K562 (cell line): ENCODE measurements around the gene FSTL4. TPM values are rescaled to one million over a fixed set of nuclear protein-coding genes. Genes with fewer than 3 reads are reported as not detected.

Source experiments
- ATAC-seq: fragments of 200-7000 bp; cut with Tn5 transposase; 3 replicates; pipeline ENCODE4 v1.9.1; 2020; ENCODE audit warnings: moderate library complexity
- BruUV-seq: library from RNA; stranded (reverse); fragments of 400-500 nt; replicated peaks from 2 replicates; lab custom pipeline; 2021; lab: Mats Ljungman, UMichigan
- CTCF ChIA-PET: fragments of 300-600 bp; formaldehyde crosslinking; extraction: SDS; loops from one replicate; lab custom pipeline; 2021; ENCODE audit warnings: low intra/inter-chr PET ratio; lab: Yijun Ruan, JAX
- POLR2A ChIA-PET: fragments of 300-600, 350-650 bp; sonication (Branson Sonifier 250); formaldehyde crosslinking; extraction: SDS; loops from one replicate; lab custom pipeline; 2021; ENCODE audit warnings: antibody characterized with exemption, inconsistent platforms; lab: Yijun Ruan, JAX
- DNase-seq, 4 experiments: peaks; one replicate each; pipeline versions ENCODE4 v3.0.0 to v3.0.0-alpha.2; 2011 to 2018; ENCODE audit warnings: low spot score in 3 of 4, mixed read lengths in 3 of 4; ENCODE audit errors: extremely low read depth in 1 of 4
- FAIRE-seq: peaks from 2 replicates; lab custom pipeline; 2011; peaks lifted over from hg19 to GRCh38; lab: Jason Lieb, UNC
- H2AFZ ChIP-seq: 2 replicates; pipeline ENCODE4 v1.6.0; 2011; ENCODE audit warnings: low read depth, low read length, control low read depth, inconsistent platforms
- H3K27ac ChIP-seq: fragments of 200-600 bp; 3 replicates; pipeline ENCODE4 v1.8.0; 2011; ENCODE audit warnings: low read depth, mild to moderate bottlenecking, control low read depth, inconsistent platforms, low read length, moderate library complexity, mixed read lengths; ENCODE audit errors: extremely low read depth
- H3K27me3 ChIP-seq, 2 experiments: fragments of 300-600 bp in 1 of 2; 2 replicates in 1 of 2; 3 replicates in 1 of 2; pipeline versions ENCODE4 v1.6.0 to v1.8.0; 2011; ENCODE audit warnings: inconsistent platforms in 2 of 2, low read length in 2 of 2, mild to moderate bottlenecking in 1 of 2, mixed read lengths in 1 of 2, moderate library complexity in 1 of 2; ENCODE audit not compliant: control insufficient read depth in 2 of 2, insufficient read depth in 2 of 2
- H3K36me3 ChIP-seq: fragments of 300-600 bp; 3 replicates; pipeline ENCODE4 v1.8.0; 2011; ENCODE audit warnings: mild to moderate bottlenecking, low read length, inconsistent platforms; ENCODE audit not compliant: control insufficient read depth, insufficient read depth
- H3K4me1 ChIP-seq, 2 experiments: fragments of 200-600 bp in 1 of 2; replicated peaks in 1 of 2; 2 replicates in 1 of 2; 3 replicates in 1 of 2; pipeline versions ENCODE4 v1.5.1 to v1.8.0; 2011; ENCODE audit warnings: inconsistent platforms in 2 of 2, low read length in 2 of 2, mild to moderate bottlenecking in 1 of 2, mixed read lengths in 1 of 2, moderate library complexity in 1 of 2; ENCODE audit not compliant: control insufficient read depth in 2 of 2, insufficient read depth in 2 of 2
- H3K4me2 ChIP-seq: 2 replicates; pipeline ENCODE4 v1.6.1; 2011; ENCODE audit warnings: low read length, control low read depth, inconsistent platforms, mixed read lengths; ENCODE audit not compliant: insufficient read depth
- H3K4me3 ChIP-seq: fragments of 200-600 bp; sonication (generic), shearing (Covaris generic); 2 replicates; pipeline ENCODE4 v1.5.1; 2016; ENCODE audit warnings: control low read depth, inconsistent platforms
- H3K79me2 ChIP-seq: fragments of 200-600 bp; 3 replicates; pipeline ENCODE4 v1.8.0; 2011; ENCODE audit warnings: low read length, inconsistent platforms; ENCODE audit not compliant: control insufficient read depth, insufficient read depth
- H3K9ac ChIP-seq, 2 experiments: 2 replicates each; pipeline versions ENCODE4 v1.6.0 to v1.6.1; 2011; ENCODE audit warnings: low read depth in 2 of 2, low read length in 2 of 2, control low read depth in 1 of 2, inconsistent platforms in 1 of 2, mild to moderate bottlenecking in 1 of 2, mixed read lengths in 1 of 2; ENCODE audit not compliant: insufficient read depth in 1 of 2
- H3K9me1 ChIP-seq: one replicate; pipeline ENCODE4 v1.6.0; 2011; ENCODE audit warnings: inconsistent platforms, mild to moderate bottlenecking, low read length, moderate library complexity; ENCODE audit not compliant: control insufficient read depth, insufficient read depth
- H3K9me3 ChIP-seq: replicated peaks from 2 replicates; pipeline ENCODE4 v1.5.1; 2011; ENCODE audit warnings: low read depth, low read length, inconsistent platforms; ENCODE audit not compliant: control insufficient read depth, insufficient read depth
- H4K20me1 ChIP-seq: replicated peaks from 2 replicates; pipeline ENCODE4 v1.6.1; 2011; ENCODE audit warnings: low read length, inconsistent platforms, mixed read lengths; ENCODE audit not compliant: control insufficient read depth, insufficient read depth
- NFIC ChIP-seq: fragments of 450-650 bp; IDR thresholded peaks from 2 replicates; pipeline ENCODE4 v1.6.1; 2017; ENCODE audit warnings: mild to moderate bottlenecking, inconsistent platforms
- SMAD3 ChIP-seq: fragments of 450-650 bp; formaldehyde crosslinking; conservative IDR thresholded peaks from 2 replicates; pipeline ENCODE4 v1.4.0; 2020; ENCODE audit warnings: mild to moderate bottlenecking
- SNRNP70 ChIP-seq: fragments of 200-400 bp; formaldehyde crosslinking; optimal IDR thresholded peaks from 2 replicates; pipeline ENCODE3; 2017; ENCODE audit warnings: low read depth, low read length
- ZNF277 ChIP-seq: fragments of 250-450 bp; sonication (Bioruptor Pico); IDR thresholded peaks from 2 replicates; pipeline ENCODE4 v1.8.0; 2022; ENCODE audit warnings: inconsistent platforms, mild to moderate bottlenecking, moderate library complexity, borderline replicate concordance
- WGBS: fragments of 100-300 bp; shearing (Covaris generic); methylation state at CpG from one replicate; pipeline ENCODE4 v1.1.6; 2016; ENCODE audit warnings: low coverage, mixed read lengths; ENCODE audit not compliant: insufficient coverage; ENCODE audit errors: missing lambda C conversion rate; 5-methylcytosine and 5-hydroxymethylcytosine counted together
- in situ Hi-C: fragments of 300-500 bp; cut with MboI; formaldehyde crosslinking; loops from 4 replicates; pipeline ENCODE4 v1.15.0; 2018; ENCODE audit warnings: inconsistent platforms, mixed read lengths
- intact Hi-C: fragments of 100-400 bp; cut with micrococcal nuclease; formaldehyde crosslinking; loops from 2 replicates; pipeline ENCODE4 v1.14.2; 2022
- polyA plus RNA-seq, 8 experiments: library from polyadenylated mRNA; depleted of rRNA in 4 of 8; stranded (reverse) in 5 of 8; unstranded in 3 of 8; fragments of >200 nt; fragmentation: Nextera tagmentation in 2 of 8; fragmentation: Illumina TruSeq in 1 of 8; extraction: Ambion mirVana in 2 of 8; extraction: Trizol in 1 of 8; gene quantifications; 2 replicates each; pipeline versions ENCODE4 v1.2.1 to v1.2.3, GENCODE V29; 2011 to 2014; ENCODE audit warnings: inconsistent platforms in 1 of 8, missing spikeins in 1 of 8
- total RNA-seq, 7 experiments: library from RNA; depleted of rRNA in 6 of 7; stranded (reverse); fragments of >200 nt in 6 of 7; fragmentation: Illumina TruSeq in 2 of 7; extraction: Trizol in 2 of 7; gene quantifications; 2 replicates each; pipeline versions ENCODE4 v1.2.1 to v1.2.3, GENCODE V29; 2011 to 2021; ENCODE audit warnings: low replicate concordance in 1 of 7

The FSTL4 gene
- total and polyA plus RNA-seq, 9 of the 15 experiments (the other 6 are each of a cell fraction or from before 2014, with no cell fraction given), result 0.08 to 0.18 (median 0.10) TPM; not detected in 5

GRCh38 chr5:133155326-133155969 lies 456.9 kb downstream of the FSTL4 start:
- DNase-seq, result no peak
- POLR2A ChIA-PET, result no interaction called here
- peaks cover 29 to 32% of the 10 kb centered on the region in 2 experiments for H3K27me3 ChIP-seq
- 0% methylated on average over 4 of the region's 4 CpGs for WGBS
- BruUV-seq, result no TSS peak
- no peak overlapping the region for H3K4me3 ChIP-seq
- no peak overlapping the region for H3K4me2 ChIP-seq
- H3K9me3 ChIP-seq, result no peaks in the 10 kb centered on the region
- no peaks in the 10 kb centered on the region for H3K79me2 ChIP-seq
- in situ Hi-C loops, result no loop called here
- no peak for FAIRE-seq
- no peaks in the 10 kb centered on the region for H3K36me3 ChIP-seq
- no peak overlapping the region for H3K27ac ChIP-seq
- H4K20me1 ChIP-seq, result no peaks in the 10 kb centered on the region
- no peaks in the 10 kb centered on the region for H3K9me1 ChIP-seq
- TF ChIP-seq SMAD3 (no peak), SNRNP70 (no peak), NFIC (peak; percentile 41), ZNF277 (no peak)
- TF ChIP-seq, all 486 proteins: peak for 1
- Histone ChIP-seq H2AFZ (no peak overlapping the region), H3K4me1 (no peaks in the 10 kb centered on the region), H3K9ac (no peak overlapping the region)
- no peak for ATAC-seq
- CTCF ChIA-PET, result no interaction called here
- intact Hi-C loops, result no loop called here
